Cerebellar cortex (tissue), 1 donor: ENCODE data around the gene MSANTD1.

Source experiments
- DNase-seq: peaks from one replicate; pipeline ENCODE4 v3.0.0-alpha.2; 2015; ENCODE audit warnings: low spot score

MSANTD1 gene

GRCh38 chr4:3217266-3217665 is 31.7 kb upstream of the MSANTD1 start:
- no peak for DNase-seq

- DNase-seq, result no peak
Observed at GRCh38 chr4:3217771-3218170, 31.2 kb upstream of the MSANTD1 start.

GRCh38 chr4:3218824-3219760 is 29.9 kb upstream of the MSANTD1 start:
- DNase-seq, result no peak

GRCh38 chr4:3219761-3220475 is 29.0 kb upstream of the MSANTD1 start:
- DNase-seq, result no peak

- peak; percentile 95 for DNase-seq
Observed at GRCh38 chr4:3220476-3221183, 28.3 kb upstream of the MSANTD1 start.

- DNase-seq, result no peak
Observed at GRCh38 chr4:3221184-3221494, 27.8 kb upstream of the MSANTD1 start.

- DNase-seq, result no peak
Observed at GRCh38 chr4:3221996-3222395, 27.0 kb upstream of the MSANTD1 start.

GRCh38 chr4:3223346-3223745 is 25.6 kb upstream of the MSANTD1 start:
- no peak for DNase-seq

GRCh38 chr4:3223956-3224748 is 24.8 kb upstream of the MSANTD1 start:
- DNase-seq, result no peak

- DNase-seq, result no peak
Observed at GRCh38 chr4:3225071-3225850, 23.7 kb upstream of the MSANTD1 start.

GRCh38 chr4:3225936-3226335 is 23.0 kb upstream of the MSANTD1 start:
- no peak for DNase-seq

GRCh38 chr4:3226467-3226866 is 22.5 kb upstream of the MSANTD1 start:
- DNase-seq, result peak; percentile 31

- DNase-seq, result no peak
Observed at GRCh38 chr4:3226944-3227343, 22.0 kb upstream of the MSANTD1 start.

GRCh38 chr4:3227878-3228675 is 20.9 kb upstream of the MSANTD1 start:
- peak; percentile 40 for DNase-seq

- no peak for DNase-seq
Observed at GRCh38 chr4:3228881-3229280, 20.1 kb upstream of the MSANTD1 start.

- no peak for DNase-seq
Observed at GRCh38 chr4:3229328-3229727, 19.6 kb upstream of the MSANTD1 start.

- DNase-seq, result no peak
Observed at GRCh38 chr4:3229964-3230363, 19.0 kb upstream of the MSANTD1 start.

- no peak for DNase-seq
Observed at GRCh38 chr4:3231471-3231870, 17.5 kb upstream of the MSANTD1 start.

- DNase-seq, result no peak
Observed at GRCh38 chr4:3232001-3232400, 17.0 kb upstream of the MSANTD1 start.

- no peak for DNase-seq
Observed at GRCh38 chr4:3232871-3233271, 16.1 kb upstream of the MSANTD1 start.
